ENCODE measurements around the gene PAPSS1. TPM values are rescaled to one million over a fixed set of nuclear protein-coding genes. Genes with fewer than 3 reads are reported as not detected.

The PAPSS1 gene
- total RNA-seq, 1 experiment from 2014 or later: 83.6 TPM

DNA sequence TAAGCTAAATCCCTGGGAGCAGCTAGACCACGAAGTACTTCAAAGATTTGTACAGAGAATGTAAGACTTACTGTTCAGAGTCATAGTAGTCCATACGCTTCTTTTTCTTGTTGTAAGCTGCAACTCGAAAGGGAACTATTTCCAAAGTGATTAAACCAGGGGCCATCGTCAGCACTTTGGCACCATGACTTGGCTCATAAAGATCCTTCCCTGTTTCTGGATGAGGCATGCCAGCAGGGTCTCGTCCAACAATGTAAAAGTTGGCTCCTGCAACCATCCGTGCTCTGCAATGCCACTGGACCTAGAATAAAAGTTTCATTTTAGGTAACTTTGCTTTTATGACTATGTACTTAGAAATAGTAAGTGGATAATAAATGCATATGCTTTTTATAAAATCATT is 88.5 kb downstream of the PAPSS1 start:
- no peak overlapping the region for H3K18ac ChIP-seq (ENCODE audit: insufficient read length, low read depth, low read length)
- no peak overlapping the region for H3K27ac ChIP-seq (ENCODE audit: insufficient read length, low read depth, low read length)
- H3K4me2 ChIP-seq (ENCODE audit: insufficient read depth, insufficient read length, low read length): no peak overlapping the region
- H2AK5ac ChIP-seq (ENCODE audit: insufficient read length, low read length): no peak overlapping the region
- no peak overlapping the region for H3K14ac ChIP-seq (ENCODE audit: insufficient read depth, low read length)
- no peak overlapping the region for H2AFZ ChIP-seq (ENCODE audit: low read length)
- no peak overlapping the region for H3K4ac ChIP-seq (ENCODE audit: low read depth, low read length)
- H3K23me2 ChIP-seq (ENCODE audit: insufficient read length, low read depth, low read length, poor library complexity, severe bottlenecking): no peaks in the 10 kb centered on the region
- no peaks in the 10 kb centered on the region for H3K9me3 Mint-ChIP-seq
- no peaks in the 10 kb centered on the region for H3K4me1 Mint-ChIP-seq
- no peaks in the 10 kb centered on the region for H3K9me3 ChIP-seq (ENCODE audit: control insufficient read depth, low read depth, low read length)
- no peak overlapping the region for H3K23ac ChIP-seq (ENCODE audit: insufficient read length, low read depth, low read length)
- TF ChIP-seq, protein P1, sequence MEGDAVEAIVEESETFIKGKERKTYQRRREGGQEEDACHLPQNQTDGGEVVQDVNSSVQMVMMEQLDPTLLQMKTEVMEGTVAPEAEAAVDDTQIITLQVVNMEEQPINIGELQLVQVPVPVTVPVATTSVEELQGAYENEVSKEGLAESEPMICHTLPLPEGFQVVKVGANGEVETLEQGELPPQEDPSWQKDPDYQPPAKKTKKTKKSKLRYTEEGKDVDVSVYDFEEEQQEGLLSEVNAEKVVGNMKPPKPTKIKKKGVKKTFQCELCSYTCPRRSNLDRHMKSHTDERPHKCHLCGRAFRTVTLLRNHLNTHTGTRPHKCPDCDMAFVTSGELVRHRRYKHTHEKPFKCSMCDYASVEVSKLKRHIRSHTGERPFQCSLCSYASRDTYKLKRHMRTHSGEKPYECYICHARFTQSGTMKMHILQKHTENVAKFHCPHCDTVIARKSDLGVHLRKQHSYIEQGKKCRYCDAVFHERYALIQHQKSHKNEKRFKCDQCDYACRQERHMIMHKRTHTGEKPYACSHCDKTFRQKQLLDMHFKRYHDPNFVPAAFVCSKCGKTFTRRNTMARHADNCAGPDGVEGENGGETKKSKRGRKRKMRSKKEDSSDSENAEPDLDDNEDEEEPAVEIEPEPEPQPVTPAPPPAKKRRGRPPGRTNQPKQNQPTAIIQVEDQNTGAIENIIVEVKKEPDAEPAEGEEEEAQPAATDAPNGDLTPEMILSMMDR (conservative IDR thresholded peaks at IDR 0.05): no peak
- no peak overlapping the region for H4K8ac ChIP-seq (replicated peaks; ENCODE audit: insufficient read length, low read depth, low read length)
- H4K20me1 ChIP-seq (ENCODE audit: control insufficient read depth, insufficient read depth, insufficient read length): no peaks in the 10 kb centered on the region
- no peaks in the 10 kb centered on the region for H3K4me1 ChIP-seq (ENCODE audit: insufficient read depth, low read length)
- no peak overlapping the region for H3K4me3 Mint-ChIP-seq
- no peak overlapping the region for H3K9ac ChIP-seq (ENCODE audit: extremely low read depth, insufficient read length, low read length)
- no peaks in the 10 kb centered on the region for H3K27me3 ChIP-seq (ENCODE audit: insufficient read depth, low read length)
- no peak for DNase-seq
- H4K5ac ChIP-seq (ENCODE audit: insufficient read length, low read depth, low read length): no peak overlapping the region
- no peak overlapping the region for H2BK5ac ChIP-seq (ENCODE audit: insufficient read length, low read length)
- no peak overlapping the region for H2BK120ac ChIP-seq (ENCODE audit: low read depth, low read length, poor library complexity, severe bottlenecking)
- no peak overlapping the region for H3K27ac Mint-ChIP-seq
- H3K56ac ChIP-seq (ENCODE audit: insufficient read length, low read depth, low read length): no peak overlapping the region
- no CpG with 5 or more reads among the region's 6 CpGs for WGBS (ENCODE audit: extremely low coverage, insufficient read length, low lambda C conversion rate)
- H2BK12ac ChIP-seq (ENCODE audit: insufficient read length, low read depth, low read length): no peak overlapping the region
- H3K79me1 ChIP-seq (ENCODE audit: insufficient read depth, low read depth, low read length, poor library complexity, severe bottlenecking): no peaks in the 10 kb centered on the region
- no peak overlapping the region for H2BK20ac ChIP-seq (ENCODE audit: low read depth, low read length, poor library complexity, severe bottlenecking)
- H3K36me3 Mint-ChIP-seq (ENCODE audit: insufficient read depth in 1 of 3, low read depth in 3 of 3): peaks cover 0 to 10% (median 2%) of the 10 kb centered on the region in 3 experiments; a peak in 6 of 7 replicates
- no peak overlapping the region for H4K91ac ChIP-seq (ENCODE audit: insufficient read length, low read depth, low read length)
- H3K79me2 ChIP-seq (ENCODE audit: insufficient read depth, low read length): no peaks in the 10 kb centered on the region
- H3K27me3 Mint-ChIP-seq (ENCODE audit: low read depth): no peaks in the 10 kb centered on the region
- no peak overlapping the region for H3T11ph ChIP-seq (ENCODE audit: low read length)
- no peak overlapping the region for H2BK15ac ChIP-seq (ENCODE audit: low read depth, low read length)

Data from H9 (cell line).